ENCODE measurements around the gene RPP21. TPM values are rescaled to one million over a fixed set of nuclear protein-coding genes. Genes with fewer than 3 reads are reported as not detected.

The RPP21 gene
- total RNA-seq (ENCODE audit: low replicate concordance) = 38.0 and 89.6 TPM in 2 replicates

- Histone ChIP-seq H3K36me3 (no peaks in the 10 kb centered on the region), H2AFZ (replicated peaks) (peak within 1 kb of the TSS; percentile 93), H3K9ac (peak within 1 kb of the TSS; percentile 67), H4K20me1 (ENCODE audit: low read depth) (no peaks in the 10 kb centered on the region), H3K4me1 (peaks cover 4% of the 10 kb centered on the region), H3K9me3 (ENCODE audit: low read depth) (no peaks in the 10 kb centered on the region), H3K4me2 (peak within 1 kb of the TSS; percentile 87), H3F3A (ENCODE audit: low read depth) (no peaks in the 10 kb centered on the region), H3K27me3 (no peaks in the 10 kb centered on the region), H3K27ac (no peak within 1 kb of the TSS), H3K4me3 (peak within 1 kb of the TSS; percentile 99), H3K79me2 (ENCODE audit: low read depth) (peaks cover 6% of the 10 kb centered on the region)
- Mint-ChIP-seq H3K27me3 (ENCODE audit: insufficient read depth, low read depth) (no peaks in the 10 kb centered on the region), H3K4me1 (peaks cover 10% of the 10 kb centered on the region), H3K9me3 (no peaks in the 10 kb centered on the region), H3K36me3 (peaks cover 8% of the 10 kb centered on the region), H3K4me3 (peak within 1 kb of the TSS; percentile 85), H3K27ac (no peak within 1 kb of the TSS)
- TF ChIP-seq EZH2 (IDR thresholded peaks at IDR 0.05) (no peak), CTCF (IDR thresholded peaks at IDR 0.05) (no peak), EZH2phosphoT487 (IDR thresholded peaks at IDR 0.05) (no peak)
- peak; percentile 89 for DNase-seq (ENCODE audit: low spot score)
These were observed at the start of gene RPP21 for GRCh38 chr6:30344868-30345671. TSS of gene RPP21 (plus strand) at chr6:30345156. CDS start at chr6:30345172, 16 bp downstream.

- Histone ChIP-seq H3K9me3 (ENCODE audit: low read depth) (peaks cover 17% of the 10 kb centered on the region), H4K20me1 (ENCODE audit: low read depth) (no peaks in the 10 kb centered on the region), H2AFZ (replicated peaks) (no peak overlapping the region), H3K9ac (no peak overlapping the region), H3K36me3 (peaks cover 26% of the 10 kb centered on the region), H3K79me2 (ENCODE audit: low read depth) (peaks cover 5% of the 10 kb centered on the region), H3K4me2 (no peak overlapping the region), H3K4me3 (no peak overlapping the region), H3K4me1 (no peaks in the 10 kb centered on the region), H3K27ac (no peak overlapping the region), H3F3A (ENCODE audit: low read depth) (no peaks in the 10 kb centered on the region), H3K27me3 (no peaks in the 10 kb centered on the region)
- Mint-ChIP-seq H3K4me1 (no peaks in the 10 kb centered on the region), H3K9me3 (peaks cover 36% of the 10 kb centered on the region), H3K27ac (no peak overlapping the region), H3K4me3 (no peak overlapping the region), H3K36me3 (peaks cover 77% of the 10 kb centered on the region), H3K27me3 (ENCODE audit: insufficient read depth, low read depth) (no peaks in the 10 kb centered on the region)
- no peak for DNase-seq (ENCODE audit: low spot score)
- no peak for TF ChIP-seq EZH2phosphoT487 (IDR thresholded peaks at IDR 0.05)
- TF ChIP-seq CTCF (IDR thresholded peaks at IDR 0.05) = no peak
- no peak for TF ChIP-seq EZH2 (IDR thresholded peaks at IDR 0.05)
These were observed 49.1 kb upstream of the RPP21 start for GRCh38 chr6:30295837-30296236.

GRCh38 chr6:30304002-30304401 is 41.0 kb upstream of the RPP21 start:
- Histone ChIP-seq H2AFZ (replicated peaks) (no peak overlapping the region), H3K9ac (no peak overlapping the region), H3K9me3 (ENCODE audit: low read depth) (peaks cover 17% of the 10 kb centered on the region), H3K27me3 (no peaks in the 10 kb centered on the region), H3K4me1 (no peaks in the 10 kb centered on the region), H3K36me3 (peaks cover 24% of the 10 kb centered on the region), H3F3A (ENCODE audit: low read depth) (no peaks in the 10 kb centered on the region), H3K4me3 (no peak overlapping the region), H4K20me1 (ENCODE audit: low read depth) (peaks cover 5% of the 10 kb centered on the region), H3K4me2 (no peak overlapping the region), H3K27ac (no peak overlapping the region), H3K79me2 (ENCODE audit: low read depth) (peaks cover 60% of the 10 kb centered on the region)
- no peak for DNase-seq (ENCODE audit: low spot score)
- H3K9me3 Mint-ChIP-seq = peaks cover 50% of the 10 kb centered on the region
- TF ChIP-seq CTCF (IDR thresholded peaks at IDR 0.05) (no peak), EZH2phosphoT487 (IDR thresholded peaks at IDR 0.05) (no peak), EZH2 (IDR thresholded peaks at IDR 0.05) (no peak)
- no peaks in the 10 kb centered on the region for H3K4me1 Mint-ChIP-seq
- peaks cover 83% of the 10 kb centered on the region for H3K36me3 Mint-ChIP-seq
- H3K4me3 Mint-ChIP-seq = no peak overlapping the region
- H3K27me3 Mint-ChIP-seq (ENCODE audit: insufficient read depth, low read depth) = peaks cover 2% of the 10 kb centered on the region
- H3K27ac Mint-ChIP-seq = no peak overlapping the region
